ENCODE data around the gene TMEM130.

DNA sequence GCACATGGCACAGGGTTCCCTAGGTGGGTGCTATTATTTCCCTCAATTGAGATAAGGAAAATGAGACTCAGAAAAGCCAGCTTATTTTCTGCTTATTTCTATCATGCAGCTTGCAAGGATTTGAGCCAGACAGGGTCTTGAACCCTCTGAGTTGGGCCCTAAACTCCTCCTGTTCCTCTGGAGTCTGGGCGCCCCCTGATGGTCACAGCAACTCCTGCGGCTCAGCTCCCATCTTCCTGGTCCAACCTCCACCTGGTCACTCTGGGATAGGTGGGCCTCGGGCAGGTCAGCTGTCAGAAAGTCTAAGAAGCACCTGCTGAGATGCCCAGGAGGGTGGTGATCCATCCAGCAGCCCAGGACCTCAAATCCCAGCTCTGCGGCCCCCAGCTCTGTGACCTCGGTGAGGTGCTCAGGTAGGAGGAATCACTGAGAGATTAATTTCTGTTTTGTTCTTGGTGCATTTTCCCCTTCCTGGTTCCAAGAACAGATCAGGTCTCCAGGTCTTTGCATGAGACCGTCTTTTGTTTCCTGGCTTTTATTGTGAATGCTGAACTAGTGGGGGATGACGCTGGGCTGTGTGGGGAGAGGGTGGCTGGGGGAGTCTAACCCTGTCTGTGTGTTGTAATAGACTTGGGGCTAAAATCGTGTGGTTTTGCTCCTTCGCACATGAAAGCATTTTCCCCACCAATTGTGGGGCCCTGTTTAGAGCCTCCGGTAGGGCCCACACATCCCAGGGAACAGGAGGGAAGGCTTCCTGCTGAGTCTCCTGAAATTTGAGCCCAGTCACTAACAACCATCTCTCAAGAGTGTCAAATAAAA is 32.8 kb downstream of the TMEM130 start:
- no peak for TF ChIP-seq EP300 (IDR thresholded peaks at IDR 0.05; ENCODE audit: borderline replicate concordance)
- TF ChIP-seq, protein P1, sequence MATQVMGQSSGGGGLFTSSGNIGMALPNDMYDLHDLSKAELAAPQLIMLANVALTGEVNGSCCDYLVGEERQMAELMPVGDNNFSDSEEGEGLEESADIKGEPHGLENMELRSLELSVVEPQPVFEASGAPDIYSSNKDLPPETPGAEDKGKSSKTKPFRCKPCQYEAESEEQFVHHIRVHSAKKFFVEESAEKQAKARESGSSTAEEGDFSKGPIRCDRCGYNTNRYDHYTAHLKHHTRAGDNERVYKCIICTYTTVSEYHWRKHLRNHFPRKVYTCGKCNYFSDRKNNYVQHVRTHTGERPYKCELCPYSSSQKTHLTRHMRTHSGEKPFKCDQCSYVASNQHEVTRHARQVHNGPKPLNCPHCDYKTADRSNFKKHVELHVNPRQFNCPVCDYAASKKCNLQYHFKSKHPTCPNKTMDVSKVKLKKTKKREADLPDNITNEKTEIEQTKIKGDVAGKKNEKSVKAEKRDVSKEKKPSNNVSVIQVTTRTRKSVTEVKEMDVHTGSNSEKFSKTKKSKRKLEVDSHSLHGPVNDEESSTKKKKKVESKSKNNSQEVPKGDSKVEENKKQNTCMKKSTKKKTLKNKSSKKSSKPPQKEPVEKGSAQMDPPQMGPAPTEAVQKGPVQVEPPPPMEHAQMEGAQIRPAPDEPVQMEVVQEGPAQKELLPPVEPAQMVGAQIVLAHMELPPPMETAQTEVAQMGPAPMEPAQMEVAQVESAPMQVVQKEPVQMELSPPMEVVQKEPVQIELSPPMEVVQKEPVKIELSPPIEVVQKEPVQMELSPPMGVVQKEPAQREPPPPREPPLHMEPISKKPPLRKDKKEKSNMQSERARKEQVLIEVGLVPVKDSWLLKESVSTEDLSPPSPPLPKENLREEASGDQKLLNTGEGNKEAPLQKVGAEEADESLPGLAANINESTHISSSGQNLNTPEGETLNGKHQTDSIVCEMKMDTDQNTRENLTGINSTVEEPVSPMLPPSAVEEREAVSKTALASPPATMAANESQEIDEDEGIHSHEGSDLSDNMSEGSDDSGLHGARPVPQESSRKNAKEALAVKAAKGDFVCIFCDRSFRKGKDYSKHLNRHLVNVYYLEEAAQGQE (IDR thresholded peaks at IDR 0.05; ENCODE audit: low read depth): no peak
- no peak for TF ChIP-seq TEAD4 (IDR thresholded peaks at IDR 0.05)
- TF ChIP-seq TAF1 (IDR thresholded peaks at IDR 0.05; ENCODE audit: low read depth): no peak
- no peak for TF ChIP-seq YY1 (IDR thresholded peaks at IDR 0.05; ENCODE audit: low read depth)
- peak; percentile 85 for TF ChIP-seq RAD21 (IDR thresholded peaks at IDR 0.05; ENCODE audit: low read depth)
- TF ChIP-seq, protein P2, sequence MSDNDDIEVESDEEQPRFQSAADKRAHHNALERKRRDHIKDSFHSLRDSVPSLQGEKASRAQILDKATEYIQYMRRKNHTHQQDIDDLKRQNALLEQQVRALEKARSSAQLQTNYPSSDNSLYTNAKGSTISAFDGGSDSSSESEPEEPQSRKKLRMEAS (IDR thresholded peaks at IDR 0.05): peak; percentile 27; the same call in 1 of the 2 replicates
- TF ChIP-seq NFIC (IDR thresholded peaks at IDR 0.05): no peak
- no peak for TF ChIP-seq FOXM1 (IDR thresholded peaks at IDR 0.05; ENCODE audit: borderline replicate concordance, low read depth)
- TF ChIP-seq TCF12 (IDR thresholded peaks at IDR 0.05; ENCODE audit: low read depth): no peak
- TF ChIP-seq, protein P3, sequence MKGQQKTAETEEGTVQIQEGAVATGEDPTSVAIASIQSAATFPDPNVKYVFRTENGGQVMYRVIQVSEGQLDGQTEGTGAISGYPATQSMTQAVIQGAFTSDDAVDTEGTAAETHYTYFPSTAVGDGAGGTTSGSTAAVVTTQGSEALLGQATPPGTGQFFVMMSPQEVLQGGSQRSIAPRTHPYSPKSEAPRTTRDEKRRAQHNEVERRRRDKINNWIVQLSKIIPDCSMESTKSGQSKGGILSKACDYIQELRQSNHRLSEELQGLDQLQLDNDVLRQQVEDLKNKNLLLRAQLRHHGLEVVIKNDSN (IDR thresholded peaks at IDR 0.05): no peak
- no peak for TF ChIP-seq CREB1 (IDR thresholded peaks at IDR 0.05; ENCODE audit: low read depth)
- no peak for TF ChIP-seq CEBPB (IDR thresholded peaks at IDR 0.05)
